GM12872 (cell line): ENCODE results near the gene PRR33.

Experiments used
- TF ChIP-seq, protein P1 (sequence below): IDR thresholded peaks from 3 replicates; pipeline ENCODE4 v1.5.1; 2011; ENCODE audit warnings: low read depth, mild to moderate bottlenecking, low read length, moderate library complexity; ENCODE audit not compliant: insufficient read depth

Gene PRR33

DNA sequence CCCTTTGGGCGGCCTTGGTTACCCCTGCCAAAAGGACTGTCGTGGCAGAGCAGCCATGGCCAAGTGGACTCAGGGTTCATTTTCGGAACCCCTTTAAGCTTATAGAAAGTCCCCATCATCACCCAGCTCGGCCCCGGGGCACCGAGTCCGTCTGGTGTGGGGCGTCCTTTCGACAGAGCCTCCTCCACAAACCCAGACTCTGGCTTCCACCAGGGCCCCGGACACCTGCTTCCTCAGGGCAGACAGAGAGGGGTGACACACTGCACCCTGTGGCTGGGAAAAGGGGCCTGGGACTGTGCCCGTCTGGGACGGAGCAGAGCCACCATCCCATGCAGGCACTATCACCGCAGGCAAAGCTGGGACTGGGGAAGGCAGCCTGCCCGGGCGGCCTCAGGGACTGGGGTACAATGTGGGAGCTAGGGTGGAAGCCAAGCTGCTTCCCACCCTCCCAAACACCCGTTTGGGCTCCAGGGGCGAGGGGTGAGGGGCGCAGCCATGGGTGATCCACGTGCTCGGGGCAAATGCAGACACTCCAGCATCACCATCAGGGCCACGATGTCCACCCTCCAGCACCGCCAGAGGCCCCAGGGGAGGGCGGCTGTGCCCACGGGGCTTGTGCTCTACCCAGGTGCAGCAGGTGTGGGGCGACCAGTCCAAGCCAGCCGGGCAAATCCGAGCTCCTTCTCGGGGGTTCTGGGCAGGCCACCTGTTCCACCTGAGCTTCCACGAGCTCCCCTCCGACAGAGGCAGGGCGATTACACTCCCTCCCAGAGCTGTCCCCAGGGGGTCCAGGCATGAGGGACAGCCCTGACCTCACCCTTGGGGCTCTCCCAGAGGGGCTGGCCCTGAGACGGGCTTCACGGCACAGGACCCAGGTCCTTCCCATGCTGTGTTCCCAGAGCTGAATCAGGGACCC is 43.7 kb upstream of the PRR33 start:
- TF ChIP-seq, protein P1, sequence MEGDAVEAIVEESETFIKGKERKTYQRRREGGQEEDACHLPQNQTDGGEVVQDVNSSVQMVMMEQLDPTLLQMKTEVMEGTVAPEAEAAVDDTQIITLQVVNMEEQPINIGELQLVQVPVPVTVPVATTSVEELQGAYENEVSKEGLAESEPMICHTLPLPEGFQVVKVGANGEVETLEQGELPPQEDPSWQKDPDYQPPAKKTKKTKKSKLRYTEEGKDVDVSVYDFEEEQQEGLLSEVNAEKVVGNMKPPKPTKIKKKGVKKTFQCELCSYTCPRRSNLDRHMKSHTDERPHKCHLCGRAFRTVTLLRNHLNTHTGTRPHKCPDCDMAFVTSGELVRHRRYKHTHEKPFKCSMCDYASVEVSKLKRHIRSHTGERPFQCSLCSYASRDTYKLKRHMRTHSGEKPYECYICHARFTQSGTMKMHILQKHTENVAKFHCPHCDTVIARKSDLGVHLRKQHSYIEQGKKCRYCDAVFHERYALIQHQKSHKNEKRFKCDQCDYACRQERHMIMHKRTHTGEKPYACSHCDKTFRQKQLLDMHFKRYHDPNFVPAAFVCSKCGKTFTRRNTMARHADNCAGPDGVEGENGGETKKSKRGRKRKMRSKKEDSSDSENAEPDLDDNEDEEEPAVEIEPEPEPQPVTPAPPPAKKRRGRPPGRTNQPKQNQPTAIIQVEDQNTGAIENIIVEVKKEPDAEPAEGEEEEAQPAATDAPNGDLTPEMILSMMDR, result no peak

DNA sequence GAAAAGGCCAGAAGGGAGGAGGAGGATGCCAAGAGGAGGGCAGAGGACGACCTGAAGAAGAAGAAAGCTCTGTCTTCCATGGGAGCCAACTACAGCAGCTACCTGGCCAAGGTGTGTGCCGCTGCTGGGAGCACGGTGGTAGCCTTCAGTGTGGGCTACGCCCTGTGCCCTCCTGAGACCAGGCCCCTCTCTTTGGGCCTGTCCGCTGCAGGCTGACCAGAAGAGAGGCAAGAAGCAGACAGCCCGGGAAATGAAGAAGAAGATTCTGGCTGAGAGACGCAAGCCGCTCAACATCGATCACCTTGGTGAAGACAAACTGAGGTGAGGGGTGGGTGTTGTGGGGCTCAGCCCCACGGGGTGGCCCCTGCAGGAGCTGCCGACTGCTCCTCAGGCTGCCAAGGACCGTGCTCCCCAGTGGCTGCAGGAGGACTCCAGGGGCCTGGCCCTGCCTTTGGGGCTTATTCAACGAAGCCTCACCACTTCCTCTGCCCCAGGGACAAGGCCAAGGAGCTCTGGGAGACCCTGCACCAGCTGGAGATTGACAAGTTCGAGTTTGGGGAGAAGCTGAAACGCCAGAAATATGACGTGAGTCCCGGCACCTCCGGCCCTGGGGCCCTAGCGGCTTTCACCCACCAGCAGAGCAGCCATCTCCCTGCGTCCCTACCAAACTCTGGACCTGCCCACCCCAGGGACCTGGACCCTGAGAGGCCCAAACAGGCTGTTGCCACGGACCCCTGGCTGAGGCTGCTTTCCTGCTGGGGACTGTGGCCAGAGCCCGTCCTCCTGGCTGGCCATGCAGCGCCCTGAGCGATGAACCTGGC is 42.9 kb upstream of the PRR33 start:
- TF ChIP-seq, protein P1, result no peak

DNA sequence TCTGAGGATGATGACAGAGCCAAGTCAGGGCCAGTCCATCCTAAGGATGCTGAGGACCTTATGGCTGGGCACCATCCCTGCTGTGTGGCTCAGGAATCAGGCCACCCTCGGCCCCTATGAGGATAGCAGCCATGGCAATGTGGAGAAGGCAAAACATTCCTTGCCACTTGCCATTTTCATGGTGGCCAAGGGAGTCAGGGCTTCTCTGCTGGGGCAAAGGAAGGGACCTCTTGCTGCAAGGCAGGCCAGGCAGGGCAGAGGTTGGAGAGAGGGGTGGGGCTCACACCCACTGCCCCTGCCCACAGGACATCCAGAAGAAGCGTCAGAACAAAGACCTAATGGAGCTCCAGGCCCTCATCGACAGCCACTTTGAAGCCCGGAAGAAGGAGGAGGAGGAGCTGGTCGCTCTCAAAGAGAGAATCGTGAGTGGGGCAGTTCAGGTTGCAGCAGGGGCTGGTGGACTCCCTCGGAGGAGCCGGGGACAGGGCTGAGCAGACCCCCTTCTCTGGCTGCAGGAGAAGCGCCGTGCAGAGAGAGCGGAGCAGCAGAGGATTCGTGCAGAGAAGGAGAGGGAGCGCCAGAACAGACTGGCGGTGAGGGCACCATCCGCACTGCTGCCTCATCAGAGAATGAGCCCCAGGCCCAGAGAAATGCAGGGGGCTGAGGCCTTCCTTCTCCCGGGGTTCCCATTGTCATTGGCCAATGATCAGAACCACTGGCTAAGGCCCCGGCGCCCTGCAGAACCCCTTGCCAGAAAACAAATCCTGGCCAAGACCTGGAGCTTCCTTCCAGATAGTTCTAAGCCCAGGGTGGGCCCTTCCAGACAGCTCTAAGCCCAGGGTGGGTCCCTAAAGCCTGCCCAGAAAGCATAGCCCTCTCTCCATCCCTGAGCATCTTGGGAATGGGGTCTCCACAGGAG is 42.0 kb upstream of the PRR33 start:
- TF ChIP-seq, protein P1, result no peak

DNA sequence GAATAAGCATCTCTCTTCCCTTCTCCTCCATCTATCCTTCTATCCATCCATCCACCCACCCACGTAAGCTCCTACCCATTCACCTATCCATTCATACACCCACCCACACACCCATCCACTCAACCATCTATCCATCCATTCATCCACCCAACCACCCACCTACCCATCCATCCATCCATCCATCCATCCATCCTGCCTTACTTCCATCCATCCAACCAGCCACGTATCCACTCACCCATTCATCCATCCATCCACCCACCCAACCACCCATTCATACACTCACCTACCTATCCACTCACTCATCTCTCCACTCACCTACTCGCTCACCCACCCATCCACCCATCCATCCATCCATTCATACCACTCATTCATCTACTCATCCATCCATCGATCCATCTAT is 41.0 kb upstream of the PRR33 start:
- TF ChIP-seq, protein P1, result no peak

DNA sequence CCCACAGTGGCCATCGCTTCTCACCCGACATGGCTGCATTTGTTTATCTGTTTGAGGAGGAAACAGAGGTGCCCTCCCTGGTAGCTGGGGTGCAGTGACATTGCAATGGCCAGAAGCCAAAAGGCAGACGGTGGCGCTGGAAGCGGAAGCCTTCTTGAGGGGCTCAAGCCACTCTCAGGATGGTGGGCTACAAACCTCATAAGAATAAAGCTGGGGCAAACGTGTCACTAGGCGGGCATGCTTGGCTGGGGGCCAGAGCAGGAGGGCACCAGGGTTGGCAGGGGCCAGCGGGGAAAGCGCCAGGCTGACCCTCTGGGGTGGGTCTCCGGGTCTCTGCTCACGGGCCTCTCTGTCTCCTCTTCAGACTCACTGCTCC is 40.4 kb upstream of the PRR33 start:
- TF ChIP-seq, protein P1, result no peak

DNA sequence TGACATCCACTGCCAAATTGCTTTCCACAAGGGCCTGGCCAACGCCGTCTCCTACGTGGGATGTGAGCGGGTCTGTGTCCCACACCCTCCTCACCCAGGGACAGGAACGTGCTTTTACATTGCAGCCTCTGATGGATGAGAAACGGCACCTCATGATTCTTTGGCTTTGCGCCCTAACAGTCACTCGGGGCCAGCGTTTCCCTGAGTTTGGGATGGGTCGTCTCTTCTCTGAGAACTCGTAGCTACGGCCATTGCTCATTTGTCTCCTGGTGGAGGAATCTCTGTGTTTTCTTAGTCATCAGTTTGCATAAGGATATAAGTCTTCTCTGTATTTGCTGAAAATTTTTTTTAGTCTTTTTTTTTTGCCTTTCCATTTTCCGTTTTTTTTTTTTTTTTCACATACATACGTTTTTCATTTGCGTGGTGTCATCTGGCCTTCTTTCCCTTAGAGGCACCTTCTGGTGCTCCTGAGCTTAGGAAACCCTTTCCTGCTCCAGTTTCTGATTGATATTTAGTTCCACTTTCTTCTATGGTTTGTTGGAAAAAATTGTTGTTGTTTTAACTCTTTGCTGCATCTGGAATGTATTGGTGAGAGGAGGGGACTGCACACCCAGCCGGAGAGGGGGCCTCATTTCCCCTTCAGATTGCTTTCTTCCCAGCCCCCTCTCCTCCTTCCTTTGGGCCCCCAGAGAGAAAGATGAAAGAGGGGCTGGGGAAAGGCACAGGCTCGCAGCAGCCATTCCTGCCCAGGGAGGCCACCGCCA is 39.8 kb upstream of the PRR33 start:
- TF ChIP-seq, protein P1, result no peak
